Neuronal stem cell (in vitro differentiated cells): ENCODE results near the gene SNX33.
"Not testable (repeated sequence)": the region's sequence is repeated elsewhere in the genome, so short reads cannot be mapped to it uniquely, and the experiment has no call there.

Experiments
- DNase-seq: peaks from one replicate; pipeline ENCODE4 v3.0.0-alpha.2; 2013; ENCODE audit warnings: low spot score
- H2AFZ ChIP-seq: one replicate; pipeline ENCODE4 v1.6.1; 2013; ENCODE audit warnings: mild to moderate bottlenecking, low read length, inconsistent platforms
- H2AK5ac ChIP-seq: 2 replicates; pipeline ENCODE4 v1.6.1; 2013; ENCODE audit warnings: low read depth, mild to moderate bottlenecking, inconsistent platforms, low read length, moderate library complexity, mixed read lengths
- H2BK120ac ChIP-seq: 2 replicates; pipeline ENCODE4 v1.6.1; 2013; ENCODE audit warnings: low read depth, mild to moderate bottlenecking, inconsistent platforms, low read length, moderate library complexity, mixed read lengths
- H2BK12ac ChIP-seq: one replicate; pipeline ENCODE4 v1.6.1; 2013; ENCODE audit warnings: low read length, inconsistent platforms
- H2BK15ac ChIP-seq: 2 replicates; pipeline ENCODE4 v1.6.1; 2013; ENCODE audit warnings: mild to moderate bottlenecking, low read length, inconsistent platforms, mixed read lengths
- H2BK5ac ChIP-seq: one replicate; pipeline ENCODE4 v1.6.1; 2013; ENCODE audit warnings: inconsistent platforms, mild to moderate bottlenecking, low read length, moderate library complexity
- H3K14ac ChIP-seq: one replicate; pipeline ENCODE4 v1.6.1; 2013; ENCODE audit warnings: low read length, inconsistent platforms
- H3K18ac ChIP-seq: 2 replicates; pipeline ENCODE4 v1.6.1; 2013; ENCODE audit warnings: low read length, inconsistent platforms
- H3K23ac ChIP-seq: 2 replicates; pipeline ENCODE4 v1.6.1; 2013; ENCODE audit warnings: low read depth, mild to moderate bottlenecking, mixed read lengths, low read length, inconsistent platforms; ENCODE audit not compliant: poor library complexity
- H3K27ac ChIP-seq: replicated peaks from 3 replicates; pipeline ENCODE4 v1.5.1; 2013; ENCODE audit warnings: low read length, inconsistent platforms
- H3K27me3 ChIP-seq, 3 experiments: 2 replicates each; pipeline ENCODE4 v1.6.1; 2013; ENCODE audit warnings: low read length in 3 of 3, mild to moderate bottlenecking in 2 of 3, inconsistent platforms in 1 of 3, low read depth in 1 of 3, mixed read lengths in 1 of 3, moderate library complexity in 1 of 3; ENCODE audit not compliant: control insufficient read depth in 3 of 3, insufficient read depth in 3 of 3
- H3K36me3 ChIP-seq, 2 donors: replicated peaks in 1 of 2; 2 replicates each; pipeline ENCODE4 v1.6.1; 2013; ENCODE audit warnings: low read length in 2 of 2; ENCODE audit not compliant: control insufficient read depth in 2 of 2, insufficient read depth in 2 of 2
- H3K4ac ChIP-seq: 2 replicates; pipeline ENCODE4 v1.6.1; 2013; ENCODE audit warnings: inconsistent platforms, mild to moderate bottlenecking, low read length, moderate library complexity
- H3K4me1 ChIP-seq, 2 donors: 1 replicate in 1 of 2; 2 replicates in 1 of 2; pipeline ENCODE4 v1.6.1; 2013; ENCODE audit warnings: low read length in 2 of 2, low read depth in 1 of 2; ENCODE audit not compliant: control insufficient read depth in 2 of 2, insufficient read depth in 1 of 2
- H3K4me2 ChIP-seq: one replicate; pipeline ENCODE4 v1.6.1; 2013; ENCODE audit warnings: mild to moderate bottlenecking, low read length, inconsistent platforms; ENCODE audit not compliant: insufficient read depth, poor library complexity, severe bottlenecking
- H3K4me3 ChIP-seq, 2 donors: 2 replicates each; pipeline ENCODE4 v1.5.1; 2013; ENCODE audit warnings: low read length in 2 of 2, mild to moderate bottlenecking in 2 of 2, inconsistent platforms in 1 of 2, moderate library complexity in 1 of 2
- H3K79me1 ChIP-seq: one replicate; pipeline ENCODE4 v1.6.1; 2013; ENCODE audit warnings: low read depth, mild to moderate bottlenecking, inconsistent platforms, low read length, moderate library complexity
- H3K9ac ChIP-seq: one replicate; pipeline ENCODE4 v1.6.1; 2013; ENCODE audit warnings: mild to moderate bottlenecking, low read depth, low read length, inconsistent platforms; ENCODE audit not compliant: poor library complexity
- H3K9me3 ChIP-seq, 2 donors: replicated peaks in 1 of 2; 2 replicates each; pipeline versions ENCODE3 to v1.6.1; 2013; ENCODE audit warnings: low read length in 2 of 2, mild to moderate bottlenecking in 2 of 2, inconsistent platforms in 1 of 2, low read depth in 1 of 2, mixed read lengths in 1 of 2, moderate library complexity in 1 of 2; ENCODE audit not compliant: control insufficient read depth in 2 of 2, insufficient read depth in 1 of 2
- H4K8ac ChIP-seq: one replicate; pipeline ENCODE4 v1.6.1; 2013; ENCODE audit warnings: low read depth, mild to moderate bottlenecking, inconsistent platforms, low read length, moderate library complexity
- H4K91ac ChIP-seq: one replicate; pipeline ENCODE4 v1.6.1; 2013; ENCODE audit warnings: low read length, low read depth, mild to moderate bottlenecking, inconsistent platforms; ENCODE audit not compliant: poor library complexity
- WGBS, 2 donors: extraction: QIAGEN DNeasy Blood & Tissue Kit; methylation state at CpG; one replicate each; pipeline ENCODE4 v1.1.7; 2013; ENCODE audit warnings: missing lambda C conversion rate in 2 of 2, mixed read lengths in 1 of 2; ENCODE audit not compliant: insufficient read length in 2 of 2, insufficient replicate concordance in 1 of 2; ENCODE audit errors: extremely low coverage in 2 of 2; 5-methylcytosine and 5-hydroxymethylcytosine counted together

Gene SNX33

GRCh38 chr15:75622505-75622904 is 25.2 kb upstream of the SNX33 start:
- Histone ChIP-seq H3K4me3 (no peak overlapping the region), H2BK15ac (no peak overlapping the region)
- no peak for DNase-seq

DNA sequence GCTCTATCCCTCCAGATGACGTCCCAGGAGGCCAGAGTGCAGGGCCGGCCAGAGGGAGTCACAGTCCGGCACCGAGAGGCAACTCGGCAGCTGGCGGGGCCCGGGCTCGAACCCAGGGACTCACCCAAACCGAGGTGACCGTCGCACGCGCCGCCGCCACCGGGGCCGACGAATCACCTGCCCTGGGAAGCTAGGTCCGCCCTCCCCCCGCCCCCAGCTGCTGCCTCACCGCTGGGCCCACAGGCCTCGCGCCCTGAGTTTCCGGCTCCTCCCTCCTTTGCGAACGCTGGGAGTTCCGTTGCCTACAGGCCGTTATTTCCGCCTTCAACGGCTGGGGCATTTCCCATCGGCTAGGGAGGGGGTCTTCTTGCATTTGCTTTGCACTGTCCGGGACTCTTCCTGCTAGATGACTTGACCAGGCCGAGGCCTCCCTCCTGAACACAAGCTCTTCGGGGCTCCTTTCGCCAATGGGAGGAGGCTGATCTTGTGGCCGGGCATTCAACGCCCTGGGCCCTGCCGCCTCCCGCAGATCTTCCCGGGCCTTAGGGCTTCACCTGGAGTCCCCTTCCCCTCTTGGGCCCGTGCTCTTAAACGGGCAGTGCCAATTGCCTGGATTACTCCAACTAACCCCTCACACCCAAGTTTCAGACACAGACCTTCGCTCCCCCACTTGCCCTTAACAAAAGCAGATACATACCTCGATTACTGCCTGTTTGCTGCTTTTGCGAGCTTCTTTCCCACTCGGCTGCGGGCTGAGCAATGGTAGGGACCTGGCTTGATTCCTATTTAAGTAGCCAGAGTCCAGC is 22.0 kb upstream of the SNX33 start, which contains the start of gene SNUPN:
Gene SNUPN, minus strand, starts transcription at position 184 of the 806 bp plus-strand sequence. CDS start 4,674 bp downstream, outside the sequence.
- Histone ChIP-seq H3K23ac (peak within 1 kb of the TSS; percentile 97), H2BK12ac (peak within 1 kb of the TSS; percentile 16), H4K91ac (peak within 1 kb of the TSS; percentile 79), H2AK5ac (peak within 1 kb of the TSS; percentile 9), H2AFZ (peak within 1 kb of the TSS; percentile 98), H3K4me3 (peak within 1 kb of the TSS; percentile 72 to 100), H2BK15ac (peak within 1 kb of the TSS; percentile 99), H3K27me3 (no peaks in the 10 kb centered on the region), H3K4ac (peak within 1 kb of the TSS; percentile 11), H3K9me3 (no peaks in the 10 kb centered on the region), H3K9ac (peak within 1 kb of the TSS; percentile 94), H3K18ac (peak within 1 kb of the TSS; percentile 100), H3K79me1 (no peaks in the 10 kb centered on the region), H3K4me1 (peaks cover 0 to 2% of the 10 kb centered on the region in 2 donors), H3K36me3 (peaks cover 0 to 3% of the 10 kb centered on the region in 2 donors), H3K27ac (peak within 1 kb of the TSS; percentile 93), H3K14ac (peak within 1 kb of the TSS; percentile 90), H2BK120ac (no peak within 1 kb of the TSS), H3K4me2 (peak within 1 kb of the TSS; percentile 69), H4K8ac (peak within 1 kb of the TSS; percentile 82), H2BK5ac (peak within 1 kb of the TSS; percentile 83)
- peak; percentile 92 for DNase-seq
- no CpG with 5 or more reads among the region's 47 CpGs for WGBS, 2 donors

More at GRCh38 chr15:75622505-75622904, 25.2 kb upstream of the SNX33 start:
- no CpG with 5 or more reads among the region's 2 CpGs for WGBS, 2 donors
- Histone ChIP-seq H3K4ac (no peak overlapping the region), H4K8ac (no peak overlapping the region), H3K14ac (no peak overlapping the region), H3K9me3 (no peaks in the 10 kb centered on the region), H2BK120ac (no peak overlapping the region), H2AK5ac (no peak overlapping the region), H2AFZ (no peak overlapping the region), H3K27ac (no peak overlapping the region), H3K18ac (no peak overlapping the region), H3K4me2 (no peak overlapping the region), H3K79me1 (no peaks in the 10 kb centered on the region), H3K36me3 (peaks cover 0 to 31% of the 10 kb centered on the region in 2 donors), H2BK12ac (no peak overlapping the region), H3K9ac (no peak overlapping the region), H2BK5ac (no peak overlapping the region), H3K27me3 (no peaks in the 10 kb centered on the region), H3K23ac (no peak overlapping the region), H4K91ac (no peak overlapping the region), H3K4me1 (peaks cover 0 to 2% of the 10 kb centered on the region in 2 donors)

GRCh38 chr15:75631935-75632334 is 15.8 kb upstream of the SNX33 start:
- Histone ChIP-seq H3K9me3 (no peaks in the 10 kb centered on the region), H3K36me3 (no peaks in the 10 kb centered on the region), H2BK15ac (no peak overlapping the region), H4K8ac (no peak overlapping the region), H4K91ac (no peak overlapping the region), H3K4ac (no peak overlapping the region), H3K14ac (no peak overlapping the region), H2BK5ac (no peak overlapping the region), H3K79me1 (no peaks in the 10 kb centered on the region), H2BK12ac (no peak overlapping the region), H3K4me1 (no peaks in the 10 kb centered on the region), H3K4me2 (no peak overlapping the region), H2AFZ (no peak overlapping the region), H2BK120ac (no peak overlapping the region), H3K23ac (no peak overlapping the region), H3K18ac (no peak overlapping the region), H3K9ac (no peak overlapping the region), H3K27me3 (no peaks in the 10 kb centered on the region), H2AK5ac (no peak overlapping the region), H3K4me3 (no peak overlapping the region), H3K27ac (no peak overlapping the region)
- no peak for DNase-seq

DNA sequence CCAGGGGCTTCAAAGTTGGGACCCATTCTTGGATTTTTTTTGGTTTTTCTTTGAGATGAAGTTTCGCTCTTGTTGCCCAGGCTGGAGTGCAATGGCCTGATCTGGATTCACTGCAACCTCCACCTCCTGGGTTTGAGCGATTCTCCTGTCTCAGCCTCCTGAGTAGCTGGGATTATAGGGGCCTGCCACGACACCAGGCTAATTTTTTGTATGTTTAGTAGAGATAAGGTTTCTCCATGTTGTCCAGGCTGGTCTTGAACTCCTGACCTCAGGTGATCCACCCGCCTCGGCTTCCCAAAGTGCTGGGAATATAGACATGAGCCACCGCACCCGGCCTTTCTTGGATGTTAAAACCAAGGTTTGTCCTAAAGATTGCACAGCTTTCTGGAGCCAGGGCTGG is 13.8 kb upstream of the SNX33 start:
- H3K4me3 ChIP-seq, H3K4me2 ChIP-seq, H4K91ac ChIP-seq, H3K9ac ChIP-seq, H3K14ac ChIP-seq, H2AK5ac ChIP-seq, H3K9me3 ChIP-seq, H4K8ac ChIP-seq, H2BK12ac ChIP-seq, H3K18ac ChIP-seq, H2BK120ac ChIP-seq, H3K79me1 ChIP-seq, H3K27me3 ChIP-seq, DNase-seq, H3K4ac ChIP-seq, H2AFZ ChIP-seq, H3K4me1 ChIP-seq, H3K23ac ChIP-seq, H3K27ac ChIP-seq, H2BK5ac ChIP-seq, H2BK15ac ChIP-seq: not testable (repeated sequence)
- WGBS, 2 donors = no CpG with 5 or more reads among the region's 7 CpGs
- H3K36me3 ChIP-seq = peaks cover 0 to 16% of the 10 kb centered on the region in 2 donors
